RKO (cell line): ENCODE results near the gene MAP4.

Source experiments
- DNase-seq: peaks from one replicate; pipeline ENCODE4 v3.0.0-alpha.2; 2016; ENCODE audit warnings: low spot score

The MAP4 gene

GRCh38 chr3:47971081-47971480 is 45.1 kb downstream of the MAP4 start:
- no peak for DNase-seq

GRCh38 chr3:47964740-47965139 is 51.5 kb downstream of the MAP4 start:
- DNase-seq = no peak

- DNase-seq = no peak
Measured at GRCh38 chr3:47961815-47962606, 54.2 kb downstream of the MAP4 start.

GRCh38 chr3:47961036-47961435 is 55.2 kb downstream of the MAP4 start:
- no peak for DNase-seq

- no peak for DNase-seq
Measured at GRCh38 chr3:47956521-47956920, 59.7 kb downstream of the MAP4 start.

- DNase-seq = no peak
Measured at GRCh38 chr3:47954567-47954966, 61.6 kb downstream of the MAP4 start.

- DNase-seq = no peak
Measured at GRCh38 chr3:47950453-47951169, 65.6 kb downstream of the MAP4 start.

- no peak for DNase-seq
Measured at GRCh38 chr3:47949979-47950378, 66.2 kb downstream of the MAP4 start.

- no peak for DNase-seq
Measured at GRCh38 chr3:47940232-47940631, 76.0 kb downstream of the MAP4 start.

GRCh38 chr3:47932421-47932820 is 83.8 kb downstream of the MAP4 start:
- DNase-seq = no peak

- no peak for DNase-seq
Measured at GRCh38 chr3:47930979-47931378, 85.2 kb downstream of the MAP4 start.

GRCh38 chr3:47916696-47917095 is 99.5 kb downstream of the MAP4 start:
- no peak for DNase-seq

- DNase-seq = no peak
Measured at GRCh38 chr3:47916201-47916600, 100.0 kb downstream of the MAP4 start.

GRCh38 chr3:47912006-47912504 is 104.2 kb downstream of the MAP4 start:
- no peak for DNase-seq

- peak; percentile 71 for DNase-seq
Measured at GRCh38 chr3:47910777-47911440, 105.3 kb downstream of the MAP4 start.

- DNase-seq = no peak
Measured at GRCh38 chr3:47910233-47910632, 106.0 kb downstream of the MAP4 start.

GRCh38 chr3:47909607-47910006 is 106.6 kb downstream of the MAP4 start:
- DNase-seq = no peak

GRCh38 chr3:47908744-47909143 is 107.5 kb downstream of the MAP4 start:
- no peak for DNase-seq

- no peak for DNase-seq
Measured at GRCh38 chr3:47907784-47908183, 108.4 kb downstream of the MAP4 start.

GRCh38 chr3:47902746-47903145 is 113.5 kb downstream of the MAP4 start:
- no peak for DNase-seq

GRCh38 chr3:47901280-47901833 is 114.9 kb downstream of the MAP4 start:
- DNase-seq = no peak

- DNase-seq = no peak
Measured at GRCh38 chr3:47899495-47900108, 116.6 kb downstream of the MAP4 start.
